Measurements from ENCODE around the gene CDC14A.

DNA sequence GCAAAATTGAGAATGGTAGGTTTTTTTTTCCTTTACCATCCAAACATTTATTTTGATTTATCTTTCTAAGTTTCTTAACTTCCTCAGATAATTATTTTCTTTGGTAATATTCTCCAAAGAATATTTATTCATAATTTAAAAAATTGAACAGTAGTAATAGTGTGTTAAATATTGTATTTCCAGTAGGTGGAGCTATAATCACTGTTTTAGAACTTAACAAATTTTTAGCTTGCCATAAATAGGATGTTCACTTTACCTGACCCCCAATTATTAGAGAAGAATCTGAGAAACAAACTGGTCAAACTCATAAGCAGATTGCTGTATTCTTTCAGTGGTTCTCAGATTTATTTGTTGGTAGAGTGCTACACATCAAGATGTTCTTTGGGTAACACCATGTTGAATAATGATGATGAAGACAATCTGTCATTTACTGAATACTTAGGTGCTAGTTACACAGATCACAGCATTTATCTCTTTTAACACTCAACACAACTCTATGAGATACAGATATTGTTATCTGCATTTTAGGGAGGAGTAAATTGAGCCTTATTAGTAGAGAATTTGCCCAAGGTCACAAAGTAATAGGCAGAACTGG, 103.3 kb downstream of the CDC14A start:
- TF ChIP-seq, protein P1, sequence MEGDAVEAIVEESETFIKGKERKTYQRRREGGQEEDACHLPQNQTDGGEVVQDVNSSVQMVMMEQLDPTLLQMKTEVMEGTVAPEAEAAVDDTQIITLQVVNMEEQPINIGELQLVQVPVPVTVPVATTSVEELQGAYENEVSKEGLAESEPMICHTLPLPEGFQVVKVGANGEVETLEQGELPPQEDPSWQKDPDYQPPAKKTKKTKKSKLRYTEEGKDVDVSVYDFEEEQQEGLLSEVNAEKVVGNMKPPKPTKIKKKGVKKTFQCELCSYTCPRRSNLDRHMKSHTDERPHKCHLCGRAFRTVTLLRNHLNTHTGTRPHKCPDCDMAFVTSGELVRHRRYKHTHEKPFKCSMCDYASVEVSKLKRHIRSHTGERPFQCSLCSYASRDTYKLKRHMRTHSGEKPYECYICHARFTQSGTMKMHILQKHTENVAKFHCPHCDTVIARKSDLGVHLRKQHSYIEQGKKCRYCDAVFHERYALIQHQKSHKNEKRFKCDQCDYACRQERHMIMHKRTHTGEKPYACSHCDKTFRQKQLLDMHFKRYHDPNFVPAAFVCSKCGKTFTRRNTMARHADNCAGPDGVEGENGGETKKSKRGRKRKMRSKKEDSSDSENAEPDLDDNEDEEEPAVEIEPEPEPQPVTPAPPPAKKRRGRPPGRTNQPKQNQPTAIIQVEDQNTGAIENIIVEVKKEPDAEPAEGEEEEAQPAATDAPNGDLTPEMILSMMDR (IDR thresholded peaks at IDR 0.05), result peak; percentile 26 to 64 (median 48)
- no peak for TF ChIP-seq POLR2A (IDR thresholded peaks at IDR 0.05)

Data from adrenal gland (tissue), 5 donors.